Purkinje cell (primary cell): ENCODE data around the gene SLIT2. TPM values are rescaled to one million over a fixed set of nuclear protein-coding genes. Genes with fewer than 3 reads are reported as not detected.

ENCODE experiments used
- polyA plus RNA-seq: library from polyadenylated mRNA; unstranded; fragments of >200 nt; fragmentation: Nextera tagmentation; gene quantifications from 2 replicates; pipeline ENCODE4 v1.2.1, GENCODE V29; 2014

The SLIT2 gene, protein sequence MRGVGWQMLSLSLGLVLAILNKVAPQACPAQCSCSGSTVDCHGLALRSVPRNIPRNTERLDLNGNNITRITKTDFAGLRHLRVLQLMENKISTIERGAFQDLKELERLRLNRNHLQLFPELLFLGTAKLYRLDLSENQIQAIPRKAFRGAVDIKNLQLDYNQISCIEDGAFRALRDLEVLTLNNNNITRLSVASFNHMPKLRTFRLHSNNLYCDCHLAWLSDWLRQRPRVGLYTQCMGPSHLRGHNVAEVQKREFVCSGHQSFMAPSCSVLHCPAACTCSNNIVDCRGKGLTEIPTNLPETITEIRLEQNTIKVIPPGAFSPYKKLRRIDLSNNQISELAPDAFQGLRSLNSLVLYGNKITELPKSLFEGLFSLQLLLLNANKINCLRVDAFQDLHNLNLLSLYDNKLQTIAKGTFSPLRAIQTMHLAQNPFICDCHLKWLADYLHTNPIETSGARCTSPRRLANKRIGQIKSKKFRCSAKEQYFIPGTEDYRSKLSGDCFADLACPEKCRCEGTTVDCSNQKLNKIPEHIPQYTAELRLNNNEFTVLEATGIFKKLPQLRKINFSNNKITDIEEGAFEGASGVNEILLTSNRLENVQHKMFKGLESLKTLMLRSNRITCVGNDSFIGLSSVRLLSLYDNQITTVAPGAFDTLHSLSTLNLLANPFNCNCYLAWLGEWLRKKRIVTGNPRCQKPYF (N-terminal part only)
- 7.4 and 10.6 TPM in 2 replicates for polyA plus RNA-seq

DNA sequence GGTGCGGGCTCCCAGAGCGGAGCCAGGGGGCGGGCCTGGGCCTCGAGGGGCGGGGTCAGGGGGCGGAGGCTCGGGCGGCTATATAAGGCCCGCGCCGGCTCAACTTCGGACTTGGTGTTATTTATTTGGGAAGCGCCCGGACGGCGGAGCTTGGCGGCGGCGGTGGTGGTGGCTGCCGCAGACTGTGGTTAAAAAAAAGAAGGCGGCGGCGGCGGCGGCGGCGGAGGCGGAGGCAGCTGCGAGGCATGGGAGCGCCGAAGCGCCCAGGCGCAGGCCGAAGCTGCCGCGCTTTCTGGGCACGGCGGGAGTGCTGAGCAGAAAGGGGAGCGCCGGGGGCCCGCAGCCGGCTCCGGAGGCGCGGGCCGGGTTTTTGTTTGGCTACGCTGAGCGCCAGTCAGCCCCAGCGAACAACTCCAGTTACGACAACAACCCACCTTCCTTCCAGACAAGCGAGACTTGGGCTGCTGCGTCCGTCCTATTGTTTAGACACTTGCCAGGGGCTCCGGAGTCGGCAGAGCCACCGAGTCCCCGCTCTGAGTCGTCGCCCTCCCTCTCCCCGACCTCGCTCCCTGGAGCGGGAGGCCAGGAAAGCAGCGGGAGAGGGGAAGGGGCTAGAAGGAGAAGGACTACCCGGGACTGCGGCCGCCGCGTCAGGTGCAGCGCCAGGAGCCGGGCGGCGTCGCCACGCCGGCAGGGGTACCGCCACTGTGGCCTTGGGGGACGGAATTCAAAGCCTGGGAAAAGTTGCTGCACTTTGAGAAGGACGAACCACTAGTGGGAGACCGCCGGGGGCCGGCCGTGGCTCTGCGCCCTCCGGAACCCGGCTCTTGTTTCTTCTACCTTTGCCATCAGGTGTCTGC is at the start of gene SLIT2:
Gene SLIT2 (plus strand): TSS at position 110 of the 860 bp plus-strand sequence. CDS start 1,911 bp downstream, outside the sequence.

